GM21576 (cell line): ENCODE data around the gene EGR4.
"Not testable (repeated sequence)": the region's sequence is repeated elsewhere in the genome, so short reads cannot be mapped to it uniquely, and the experiment has no call there.

Experiments
- ATAC-seq: cut with Tn5 transposase; IDR thresholded peaks from one replicate; pipeline ENCODE4 v1.9.1; 2021; ENCODE audit warnings: mild to moderate bottlenecking, moderate library complexity; ENCODE audit not compliant: unreplicated experiment

EGR4 gene

GRCh38 chr2:73264332-73264606 lies 29.1 kb downstream of the EGR4 start:
- ATAC-seq = no peak

- ATAC-seq = no peak
Measured at GRCh38 chr2:73263540-73264331, 29.6 kb downstream of the EGR4 start.

- not testable (repeated sequence) for ATAC-seq
Measured at GRCh38 chr2:73262691-73263429, 30.5 kb downstream of the EGR4 start.

GRCh38 chr2:73262108-73262651 lies 31.2 kb downstream of the EGR4 start:
- ATAC-seq = no peak

GRCh38 chr2:73260338-73260984 lies 32.9 kb downstream of the EGR4 start:
- ATAC-seq = no peak

- ATAC-seq = no peak
Measured at GRCh38 chr2:73259704-73260337, 33.5 kb downstream of the EGR4 start.

GRCh38 chr2:73259276-73259675 lies 34.1 kb downstream of the EGR4 start:
- ATAC-seq = no peak

- ATAC-seq = no peak
Measured at GRCh38 chr2:73258913-73259215, 34.5 kb downstream of the EGR4 start.

- no peak for ATAC-seq
Measured at GRCh38 chr2:73258186-73258912, 35.0 kb downstream of the EGR4 start.

- ATAC-seq = no peak
Measured at GRCh38 chr2:73257425-73258125, 35.8 kb downstream of the EGR4 start.

- ATAC-seq = no peak
Measured at GRCh38 chr2:73257021-73257420, 36.3 kb downstream of the EGR4 start.

GRCh38 chr2:73256618-73256922 lies 36.8 kb downstream of the EGR4 start:
- ATAC-seq = no peak

GRCh38 chr2:73255907-73256617 lies 37.3 kb downstream of the EGR4 start:
- ATAC-seq = no peak

GRCh38 chr2:73255007-73255644 lies 38.2 kb downstream of the EGR4 start:
- no peak for ATAC-seq

GRCh38 chr2:73254343-73255006 lies 38.9 kb downstream of the EGR4 start:
- no peak for ATAC-seq

GRCh38 chr2:73253901-73254300 lies 39.4 kb downstream of the EGR4 start:
- ATAC-seq = no peak

- no peak for ATAC-seq
Measured at GRCh38 chr2:73253400-73253799, 39.9 kb downstream of the EGR4 start.

GRCh38 chr2:73252238-73253027 lies 40.9 kb downstream of the EGR4 start:
- no peak for ATAC-seq
